DMS114 treated with DMSO at 0.1 percent for 48 hours (cell line): ENCODE results near the gene HES6.
A peak's percentile ranks its signal among the peaks of the same experiment; 100 is the strongest.

Source experiments
- DNase-seq: peaks from one replicate; lab custom pipeline; 2025; ENCODE audit not compliant: unreplicated experiment; lab: John Stamatoyannopoulos, UW

The HES6 gene

GRCh38 chr2:238203094-238203972 is 36.5 kb downstream of the HES6 start, which contains the start of gene ILKAP:
Gene ILKAP, minus strand, starts transcription at chr2:238203695. Its CDS starts 142 bp downstream, at chr2:238203553.
- DNase-seq = peak; percentile 58

- DNase-seq = no peak
These were observed 37.3 kb downstream of the HES6 start for GRCh38 chr2:238202326-238203093.

DNA sequence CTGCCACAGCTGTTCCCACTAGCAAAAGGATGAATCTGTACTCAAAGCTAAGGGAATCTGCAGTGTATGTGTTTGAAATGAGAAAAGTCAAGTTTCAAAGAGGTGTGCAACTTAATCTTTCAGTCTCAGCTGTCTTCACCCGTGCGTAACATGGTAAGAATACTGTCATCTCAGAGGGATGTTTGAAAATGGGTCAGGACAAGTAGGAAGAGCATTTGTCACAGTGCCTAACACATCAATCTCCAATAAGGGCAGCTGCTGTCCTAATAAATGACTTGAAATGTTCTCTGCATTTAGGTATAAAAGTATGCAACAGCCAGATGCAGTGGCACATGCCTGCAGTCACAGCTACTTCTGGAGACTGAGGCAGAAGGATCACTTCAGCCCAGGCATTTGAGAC is 49.4 kb downstream of the HES6 start:
- no peak for DNase-seq
